ENCODE data around the gene IL3. TPM values are rescaled to one million over a fixed set of nuclear protein-coding genes. Genes with fewer than 3 reads are reported as not detected.

The IL3 gene
- polyA plus RNA-seq (ENCODE audit: insufficient read length in 3 of 3) = not detected
- long read RNA-seq, donor 1 = 0 reads
- long read RNA-seq, donor 2 = 0 reads
- long read RNA-seq, donor 3 = 0 reads
- long read RNA-seq, donor 4 = 0 reads
- long read RNA-seq, donor 5 = 0 reads
- long read RNA-seq, donor 6 = 0 reads
- long read RNA-seq, donor 7 = 0 reads
- long read RNA-seq, donor 8 = 0 reads
- long read RNA-seq, donor 9 = 0 reads
- long read RNA-seq, donor 10 = 0 reads
- long read RNA-seq, donor 11 = 0 reads
- long read RNA-seq, donor 12 = 0 reads
- long read RNA-seq, donor 13 = 0 reads
- long read RNA-seq, donor 14 = 0 reads
- long read RNA-seq, donor 15 = 0 reads
- long read RNA-seq, donor 16 = 0 reads

DNA sequence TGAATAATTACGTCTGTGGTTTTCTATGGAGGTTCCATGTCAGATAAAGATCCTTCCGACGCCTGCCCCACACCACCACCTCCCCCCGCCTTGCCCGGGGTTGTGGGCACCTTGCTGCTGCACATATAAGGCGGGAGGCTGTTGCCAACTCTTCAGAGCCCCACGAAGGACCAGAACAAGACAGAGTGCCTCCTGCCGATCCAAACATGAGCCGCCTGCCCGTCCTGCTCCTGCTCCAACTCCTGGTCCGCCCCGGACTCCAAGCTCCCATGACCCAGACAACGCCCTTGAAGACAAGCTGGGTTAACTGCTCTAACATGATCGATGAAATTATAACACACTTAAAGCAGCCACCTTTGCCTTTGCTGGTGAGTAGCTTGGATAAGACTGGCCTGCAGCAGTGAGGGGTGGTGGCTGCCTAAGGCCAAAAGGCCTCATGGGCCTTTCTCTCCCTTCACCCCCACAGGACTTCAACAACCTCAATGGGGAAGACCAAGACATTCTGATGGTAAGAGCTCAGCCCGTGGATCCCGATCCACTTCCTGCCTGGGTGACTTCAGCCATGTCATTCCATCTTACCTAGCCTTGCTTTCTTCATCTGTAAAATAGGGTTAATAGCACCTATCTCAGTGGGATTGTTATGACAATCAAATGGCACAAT lies at the start of gene IL3:
Gene IL3, plus strand, starts transcription at position 155 of the 661 bp plus-strand sequence. Its CDS starts 52 bp downstream, at position 207.
- no peak for DNase-seq (ENCODE audit: extremely low read depth in 1 of 11, low read depth in 9 of 11, low spot score in 4 of 11)

- no peak for DNase-seq (ENCODE audit: extremely low read depth in 1 of 11, low read depth in 9 of 11, low spot score in 4 of 11)
These were observed 49.4 kb upstream of the IL3 start for GRCh38 chr5:132010989-132011621.

GRCh38 chr5:132011622-132012343 lies 48.7 kb upstream of the IL3 start, which contains the start of gene ACSL6:
Gene ACSL6, minus strand, starts transcription at chr5:132011658. Its CDS starts 105 bp downstream, at chr5:132011553.
- peak in 2 of 11 donors; percentile 18 to 20 for DNase-seq (ENCODE audit: extremely low read depth in 1 of 11, low read depth in 9 of 11, low spot score in 4 of 11)

DNA sequence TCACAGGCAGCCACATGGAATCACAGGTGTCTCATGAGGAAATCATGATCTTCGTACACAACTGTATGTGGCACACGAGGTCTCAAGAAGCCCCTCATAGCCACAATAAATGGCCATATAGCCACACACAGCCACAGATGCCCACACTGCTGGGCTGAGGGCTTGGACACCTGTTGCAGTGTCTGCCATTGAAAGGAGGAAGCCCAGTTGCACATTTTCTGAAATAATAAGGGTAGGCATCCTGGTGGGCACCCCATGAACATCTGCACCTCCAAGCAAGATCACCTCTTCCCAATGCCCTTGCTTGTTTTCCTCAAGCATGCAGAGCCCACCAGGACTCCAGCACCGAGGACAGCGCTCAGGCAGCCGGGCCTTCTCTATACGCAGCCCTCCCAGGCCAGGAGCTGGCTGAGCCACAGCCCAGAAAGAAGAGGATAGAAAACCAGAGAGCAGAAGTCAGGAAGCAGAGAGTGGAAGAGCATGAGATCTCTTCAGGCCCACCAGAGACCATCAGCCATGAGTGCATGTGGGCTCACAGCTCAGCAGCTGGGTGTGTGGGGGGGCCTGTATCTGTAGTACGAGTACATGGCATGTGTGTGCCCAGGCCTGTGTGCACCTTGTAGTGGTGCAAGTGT lies 48.0 kb upstream of the IL3 start:
- DNase-seq (ENCODE audit: extremely low read depth in 1 of 11, low read depth in 9 of 11, low spot score in 4 of 11) = peak; percentile 48 to 81 (median 72)

- DNase-seq (ENCODE audit: extremely low read depth in 1 of 11, low read depth in 9 of 11, low spot score in 4 of 11) = no peak
These were observed 47.3 kb upstream of the IL3 start for GRCh38 chr5:132013006-132013689.

DNA sequence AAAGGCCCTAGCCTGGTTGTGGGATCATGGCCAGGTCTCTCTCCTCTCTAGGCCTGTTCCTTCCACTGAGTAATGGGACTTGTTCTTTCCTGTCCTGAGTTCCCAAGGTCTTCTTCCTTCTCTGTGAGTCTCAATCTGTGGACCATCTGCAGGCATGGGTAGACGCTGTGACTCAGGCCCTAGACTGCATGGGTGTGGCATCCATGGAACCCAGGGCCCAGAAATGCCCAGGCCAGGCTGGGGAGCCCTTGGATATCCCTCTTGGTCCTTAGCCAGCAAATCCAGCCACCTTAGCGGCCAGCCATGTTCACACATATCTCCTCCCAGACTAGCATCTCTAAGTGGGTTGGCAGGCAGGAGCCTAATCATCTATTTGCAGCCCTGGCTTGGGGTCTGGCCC lies 46.7 kb upstream of the IL3 start:
- no peak for DNase-seq (ENCODE audit: extremely low read depth in 1 of 11, low read depth in 9 of 11, low spot score in 4 of 11)

GRCh38 chr5:132016721-132017250 lies 43.7 kb upstream of the IL3 start:
- DNase-seq (ENCODE audit: extremely low read depth in 1 of 11, low read depth in 9 of 11, low spot score in 4 of 11) = no peak

- no peak for DNase-seq (ENCODE audit: extremely low read depth in 1 of 11, low read depth in 9 of 11, low spot score in 4 of 11)
These were observed 43.1 kb upstream of the IL3 start for GRCh38 chr5:132017316-132017715.

DNA sequence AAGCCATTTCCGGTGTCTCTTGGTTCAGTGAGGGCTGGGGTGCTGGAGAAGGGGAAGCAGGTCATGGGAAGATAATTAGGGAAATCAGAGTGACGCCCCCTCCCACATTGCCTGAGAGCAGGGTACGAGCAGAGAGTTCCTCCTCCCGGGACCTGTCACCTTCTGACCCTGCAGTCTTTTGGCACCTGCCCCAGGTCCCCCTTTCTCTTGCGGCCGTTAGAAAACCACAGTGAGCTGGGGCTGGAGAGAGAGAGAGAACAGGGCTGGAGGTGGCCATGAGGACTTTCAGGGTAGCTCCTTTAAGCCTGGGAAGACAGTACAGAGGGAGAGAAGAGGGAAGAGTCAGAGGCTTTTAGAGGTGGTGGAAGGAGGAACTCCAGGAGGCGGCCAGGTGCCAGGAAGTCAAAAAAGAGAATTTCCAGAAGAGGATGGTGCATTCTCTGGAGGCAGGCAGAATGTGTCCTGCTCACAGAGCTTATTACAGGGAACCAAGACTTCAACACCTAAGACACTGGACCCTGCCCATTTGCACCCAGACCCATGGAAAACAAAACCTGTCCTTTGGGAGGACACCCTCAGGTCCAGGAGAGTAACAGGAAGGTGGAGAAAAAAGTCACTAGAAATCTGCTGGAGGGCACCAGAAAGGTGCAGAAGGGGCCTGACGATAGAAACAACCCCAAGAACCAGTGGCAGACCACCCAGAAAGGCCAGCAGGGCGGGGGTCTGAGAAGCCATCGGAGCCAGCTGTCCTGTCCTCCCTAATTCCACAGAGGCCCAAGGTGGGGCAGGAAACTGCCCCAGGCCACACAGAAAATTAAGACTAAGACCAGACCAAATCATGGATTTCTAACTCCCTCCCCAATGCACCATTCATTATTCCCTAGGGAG lies 42.5 kb upstream of the IL3 start:
- DNase-seq (ENCODE audit: extremely low read depth in 1 of 11, low read depth in 9 of 11, low spot score in 4 of 11) = no peak

DNA sequence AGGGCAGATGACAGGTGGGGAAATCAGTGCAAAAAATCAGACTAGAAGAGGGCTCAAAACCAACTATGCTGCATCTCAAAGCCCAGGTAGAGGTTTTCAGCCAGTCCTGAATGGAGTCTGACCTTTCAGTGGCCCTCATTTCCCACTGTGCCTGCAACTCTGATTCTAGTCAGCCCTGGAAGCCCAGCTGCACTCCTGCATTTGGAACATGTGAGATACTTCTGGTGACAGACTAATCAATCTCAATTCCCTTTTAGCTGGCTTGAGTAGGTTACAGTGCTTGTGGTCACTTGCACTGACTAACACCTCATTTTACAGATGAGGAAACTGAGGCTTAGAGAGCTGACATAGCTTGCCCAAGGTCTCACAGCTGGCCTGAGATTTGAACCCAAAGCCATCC lies 41.1 kb upstream of the IL3 start:
- DNase-seq (ENCODE audit: extremely low read depth in 1 of 11, low read depth in 9 of 11, low spot score in 4 of 11) = no peak

DNA sequence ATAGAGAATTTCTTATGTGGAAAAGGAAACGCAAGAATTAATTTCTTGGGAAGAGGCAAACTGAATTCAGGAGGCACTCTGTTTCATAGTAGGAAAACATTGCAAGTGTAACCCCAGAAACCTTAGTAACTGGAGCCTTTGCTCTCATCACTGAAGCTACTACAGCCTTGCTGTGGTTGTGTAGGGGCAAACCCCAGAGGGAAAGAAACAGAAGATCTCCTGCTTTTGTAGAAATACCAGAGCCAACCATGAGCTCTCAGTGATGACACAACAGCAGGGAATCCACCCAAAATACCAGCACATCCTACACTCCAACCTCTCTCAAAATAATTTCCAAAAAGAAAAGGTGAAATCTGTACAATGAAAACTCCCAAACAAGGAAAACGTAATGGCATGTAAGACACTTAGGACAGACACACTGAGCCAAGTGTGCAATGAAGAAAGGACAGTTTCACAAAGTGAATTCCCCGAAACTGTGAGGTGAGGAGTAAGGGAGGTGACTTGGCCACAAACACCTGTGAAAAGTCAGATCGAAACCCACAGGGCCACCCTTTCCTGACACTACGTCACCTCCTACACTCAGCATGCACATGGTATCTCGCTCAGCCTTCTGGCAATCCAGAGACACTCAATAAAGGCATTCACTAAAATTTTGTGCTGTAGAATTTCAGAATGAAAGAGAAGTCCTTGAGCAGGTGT lies 40.4 kb upstream of the IL3 start:
- no peak for DNase-seq (ENCODE audit: extremely low read depth in 1 of 11, low read depth in 9 of 11, low spot score in 4 of 11)

DNA sequence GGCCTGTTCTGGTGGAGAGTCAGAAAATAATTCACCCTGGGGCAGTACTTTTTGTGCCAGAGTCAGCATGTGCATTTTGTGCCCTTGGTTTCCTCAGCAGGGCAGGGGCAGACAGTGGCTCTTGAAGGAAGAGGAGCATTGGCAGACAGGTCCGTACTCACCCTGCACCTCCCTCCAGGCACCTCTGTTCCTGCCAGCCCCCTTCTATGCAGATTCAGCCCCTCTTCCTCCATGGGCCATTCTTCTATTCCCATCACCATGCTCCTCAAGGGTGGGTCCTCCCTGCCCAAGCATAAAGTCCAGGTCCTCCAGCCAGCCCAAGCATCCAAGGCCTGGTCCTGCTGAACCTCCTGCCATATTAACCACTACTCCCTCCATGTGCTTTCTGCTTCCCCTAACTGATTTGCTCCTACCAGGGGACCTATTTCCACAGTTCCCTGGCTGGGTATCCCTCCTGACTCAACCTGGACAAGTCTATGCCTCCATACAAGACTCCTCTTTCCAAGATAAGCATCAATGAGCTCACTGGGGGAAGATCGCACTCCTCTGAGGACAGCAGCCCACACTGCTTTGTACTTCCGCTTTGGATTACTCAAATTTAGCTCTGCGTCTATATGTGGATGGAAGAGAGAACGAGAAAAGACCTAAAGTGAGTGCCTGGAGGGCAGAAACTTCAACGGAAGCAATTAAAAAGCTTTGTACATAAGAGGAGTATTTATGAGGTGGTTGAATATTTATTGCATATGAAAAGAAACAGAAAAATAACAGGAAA lies 39.7 kb upstream of the IL3 start:
- no peak for DNase-seq (ENCODE audit: extremely low read depth in 1 of 11, low read depth in 9 of 11, low spot score in 4 of 11)

- DNase-seq (ENCODE audit: extremely low read depth in 1 of 11, low read depth in 9 of 11, low spot score in 4 of 11) = no peak
These were observed 38.8 kb upstream of the IL3 start for GRCh38 chr5:132021654-132022053.

- no peak for DNase-seq (ENCODE audit: extremely low read depth in 1 of 11, low read depth in 9 of 11, low spot score in 4 of 11)
These were observed 37.7 kb upstream of the IL3 start for GRCh38 chr5:132022737-132023136.

DNA sequence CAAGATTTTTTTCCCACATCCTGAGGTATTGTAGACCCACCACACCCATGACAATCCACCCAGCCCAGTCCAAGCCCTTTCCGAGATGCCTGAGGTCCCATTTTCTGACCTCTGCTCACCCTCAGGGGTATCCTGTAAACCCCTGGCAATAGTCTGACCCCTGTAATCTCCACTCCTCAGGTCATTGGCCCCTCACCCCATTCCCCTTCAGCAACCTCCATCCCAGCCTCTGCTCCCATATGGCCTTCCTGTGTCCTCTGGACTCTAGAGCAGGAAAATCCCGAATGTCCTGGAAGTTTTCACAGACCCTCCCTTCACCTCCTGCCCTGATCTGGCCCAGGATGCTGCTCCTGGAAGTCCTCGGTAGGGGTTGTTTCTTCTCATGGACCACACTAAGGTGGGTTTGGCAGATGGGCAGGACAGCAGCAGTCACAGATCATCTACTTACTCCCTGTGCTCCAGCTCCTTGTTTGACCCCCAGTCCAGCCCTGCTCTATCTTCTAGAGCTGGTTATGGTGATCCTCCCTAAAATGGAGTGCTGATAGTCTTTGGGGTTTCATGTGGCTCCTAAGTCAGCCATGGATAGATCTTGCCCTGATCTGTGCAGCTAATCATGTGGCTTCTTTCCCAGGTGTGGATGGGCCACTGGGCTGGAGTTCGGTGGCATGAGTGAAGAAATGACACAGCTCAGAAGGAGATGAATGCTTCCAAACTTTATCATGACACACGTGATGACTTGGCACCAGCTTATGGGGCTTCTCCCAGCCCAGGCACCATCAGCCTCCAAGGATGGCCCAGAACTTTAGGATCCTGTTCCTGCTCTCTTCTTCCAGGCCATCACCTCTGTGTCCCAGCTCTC lies 37.0 kb upstream of the IL3 start:
- DNase-seq (ENCODE audit: extremely low read depth in 1 of 11, low read depth in 9 of 11, low spot score in 4 of 11) = no peak
